HepG2 (cell line): ENCODE results near the gene RRAS. TPM values are rescaled to one million over a fixed set of nuclear protein-coding genes. Genes with fewer than 3 reads are reported as not detected.

Experiments used
- ARNT2 ChIP-seq: sonication (generic); formaldehyde crosslinking; IDR thresholded peaks from 2 replicates; pipeline ENCODE4 v1.8.0; 2022; ENCODE audit warnings: mild to moderate bottlenecking, low read depth, missing genetic modification reagents, moderate library complexity
- ATF3 ChIP-seq: sonication (generic); formaldehyde crosslinking; IDR thresholded peaks from 2 replicates; pipeline ENCODE4 v1.4.0; 2020; ENCODE audit warnings: missing genetic modification reagents
- BRCA1 ChIP-seq: sonication (generic); formaldehyde crosslinking; IDR thresholded peaks from 2 replicates; pipeline ENCODE4 v1.4.0; 2020; ENCODE audit warnings: missing genetic modification reagents
- CENPBD1 ChIP-seq: sonication (generic); formaldehyde crosslinking; IDR thresholded peaks from 2 replicates; pipeline ENCODE4 v1.8.0; 2022; ENCODE audit warnings: missing genetic modification reagents, low read depth, mild to moderate bottlenecking, borderline replicate concordance
- ETV6 ChIP-seq: sonication (generic); formaldehyde crosslinking; conservative IDR thresholded peaks from 2 replicates; pipeline ENCODE4 v1.4.0; 2020; ENCODE audit warnings: missing genetic modification reagents
- FUBP1 ChIP-seq: sonication (generic); formaldehyde crosslinking; IDR thresholded peaks from 2 replicates; pipeline ENCODE4 v1.5.1; 2020; ENCODE audit warnings: missing genetic modification reagents, mild to moderate bottlenecking, borderline replicate concordance
- LRRFIP1 ChIP-seq: sonication (generic); formaldehyde crosslinking; conservative IDR thresholded peaks from 2 replicates; pipeline ENCODE4 v1.4.0; 2020; ENCODE audit warnings: missing genetic modification reagents
- MYPOP ChIP-seq: sonication (generic); formaldehyde crosslinking; IDR thresholded peaks from 2 replicates; pipeline ENCODE4 v1.8.1; 2023; ENCODE audit warnings: mild to moderate bottlenecking, moderate library complexity, missing genetic modification reagents
- NR2F1 ChIP-seq, 2 experiments: fragments of 450-650 bp in 1 of 2; formaldehyde crosslinking in 1 of 2; IDR thresholded peaks; 2 replicates each; pipeline versions ENCODE4 v1.5.0 to v1.6.1; 2016 to 2020; ENCODE audit warnings: mild to moderate bottlenecking in 1 of 2, missing compliant biosample characterization in 1 of 2, missing genetic modification reagents in 1 of 2, moderate library complexity in 1 of 2
- POLR2AphosphoS2 ChIP-seq: IDR thresholded peaks from 2 replicates; pipeline ENCODE4 v1.6.1; 2011; ENCODE audit warnings: low read depth, low read length, improper control_type of control experiment
- SPEN ChIP-seq: sonication (generic); formaldehyde crosslinking; IDR thresholded peaks from 2 replicates; pipeline ENCODE4 v1.5.1; 2020; ENCODE audit warnings: low read depth, mild to moderate bottlenecking, missing genetic modification reagents
- STAT5B ChIP-seq: sonication (generic); formaldehyde crosslinking; IDR thresholded peaks from 2 replicates; pipeline ENCODE4 v1.4.0; 2020; ENCODE audit warnings: missing genetic modification reagents
- TBL1XR1 ChIP-seq: fragments of 150-350 bp; IDR thresholded peaks from 2 replicates; pipeline ENCODE4 v1.6.1; 2014; ENCODE audit warnings: borderline replicate concordance, low read length; ENCODE audit not compliant: partially characterized antibody
- TOE1 ChIP-seq: sonication (generic); formaldehyde crosslinking; IDR thresholded peaks from 2 replicates; pipeline ENCODE4 v1.4.0; 2020; ENCODE audit warnings: mild to moderate bottlenecking, missing genetic modification reagents
- U2AF1 ChIP-seq: fragments of 200-400 bp; formaldehyde crosslinking; optimal IDR thresholded peaks from 2 replicates; pipeline ENCODE3; 2017; ENCODE audit warnings: mild to moderate bottlenecking, low read depth, low read length
- YEATS4 ChIP-seq: sonication (generic); formaldehyde crosslinking; IDR thresholded peaks from 2 replicates; pipeline ENCODE4 v1.4.0; 2020; ENCODE audit warnings: missing genetic modification reagents, borderline replicate concordance
- ZBTB26 ChIP-seq: IDR thresholded peaks from 2 replicates; pipeline ENCODE4 v1.6.1; 2016; ENCODE audit warnings: missing compliant biosample characterization, missing genetic modification reagents, borderline replicate concordance
- ZFY ChIP-seq: sonication (generic); formaldehyde crosslinking; IDR thresholded peaks from 2 replicates; pipeline ENCODE4 v1.4.0; 2020; ENCODE audit warnings: missing genetic modification reagents
- ZNF234 ChIP-seq: sonication (generic); formaldehyde crosslinking; conservative IDR thresholded peaks from 2 replicates; pipeline ENCODE4 v1.5.1; 2020; ENCODE audit warnings: mild to moderate bottlenecking, missing genetic modification reagents
- ZNF235 ChIP-seq: sonication (generic); formaldehyde crosslinking; IDR thresholded peaks from 2 replicates; pipeline ENCODE4 v1.8.1; 2023; ENCODE audit warnings: mild to moderate bottlenecking, missing genetic modification reagents, borderline replicate concordance
- ZNF282 ChIP-seq: fragments of 450-650 bp; IDR thresholded peaks from 2 replicates; pipeline ENCODE4 v1.6.1; 2018; ENCODE audit not compliant: partially characterized antibody
- polyA plus RNA-seq, 8 experiments: library from polyadenylated mRNA; depleted of rRNA in 3 of 8; stranded (reverse) in 7 of 8; unstranded in 1 of 8; fragments of >200 nt; fragmentation: Illumina TruSeq in 4 of 8; extraction: Trizol in 4 of 8; gene quantifications; 2 replicates each; pipeline versions ENCODE4 v1.2.1 to v1.2.3, GENCODE V29; 2011 to 2016; ENCODE audit warnings: low read depth in 4 of 8, missing spikeins in 1 of 8, mixed read lengths in 1 of 8; ENCODE audit not compliant: insufficient read depth in 1 of 8
- total RNA-seq, 5 experiments: library from RNA; depleted of rRNA; stranded (reverse); fragments of >200 nt; fragmentation: Illumina TruSeq; extraction: Trizol; gene quantifications; 2 replicates each; pipeline ENCODE4 v1.2.3, GENCODE V29; 2016; ENCODE audit warnings: low read depth in 1 of 5

RRAS gene
- total and polyA plus RNA-seq, 2 of the 13 experiments (the other 11 are each of a cell fraction or from before 2014, with no cell fraction given), result 1.5 to 12.0 TPM

- TF ChIP-seq FUBP1 (CRISPR knock-in tag) (no peak), TBL1XR1 (no peak), TOE1 (CRISPR knock-in tag) (no peak), MYPOP (CRISPR knock-in tag) (no peak), BRCA1 (no peak), ZNF235 (CRISPR knock-in tag) (no peak), U2AF1 (no peak), YEATS4 (CRISPR knock-in tag) (no peak), ZFY (CRISPR knock-in tag) (peak; percentile 55; the same call in 1 of the 2 replicates), ZBTB26 (CRISPR knock-in tag) (0 out of 2 replicates have a peak, but pooled peaks have one; percentile 31), ZNF234 (CRISPR knock-in tag) (no peak), ETV6 (CRISPR knock-in tag) (no peak), LRRFIP1 (CRISPR knock-in tag) (no peak), CENPBD1 (CRISPR knock-in tag) (no peak), SPEN (CRISPR knock-in tag) (no peak), NR2F1 (CRISPR knock-in tag; IDR thresholded peaks at IDR 0.05) (no peak), POLR2AphosphoS2 (no peak), ARNT2 (no peak), ZNF282 (no peak), ATF3 (CRISPR knock-in tag) (no peak), STAT5B (CRISPR knock-in tag) (no peak)
These were observed 40.7 kb upstream of the RRAS start (continued) for GRCh38 chr19:49680421-49681351.
